ENCODE results near the gene NOXO1. TPM values are rescaled to one million over a fixed set of nuclear protein-coding genes. Genes with fewer than 3 reads are reported as not detected.
A peak's percentile ranks its signal among the peaks of the same experiment; 100 is the strongest.

The NOXO1 gene
- total RNA-seq, 4 donors from 2014 or later, result not detected

GRCh38 chr16:1973461-1974156 is 7.7 kb downstream of the NOXO1 start:
- intact Hi-C loops (cut with DNase I), result no loop called here
- 85 to 93% methylated on average over 6 to 13 of the region's 16 CpGs for WGBS, 2 donors
- TF ChIP-seq CTCF (IDR thresholded peaks at IDR 0.05) (no peak), POLR2A (IDR thresholded peaks at IDR 0.05) (no peak)
- Histone ChIP-seq H3K36me3 (peaks cover 43 to 47% of the 10 kb centered on the region in 2 donors), H3K27ac (no peak overlapping the region), H3K27me3 (peaks cover 5% of the 10 kb centered on the region), H3K9me3 (no peaks in the 10 kb centered on the region), H3K4me1 (peaks cover 12 to 20% of the 10 kb centered on the region in 2 donors), H3K4me3 (replicated peaks in 1 of 3) (no peak overlapping the region)
- no peak for DNase-seq

GRCh38 chr16:1972490-1972877 is 8.8 kb downstream of the NOXO1 start:
- Histone ChIP-seq H3K4me3 (replicated peaks in 1 of 3) (peak overlapping the region; percentile 75 to 98 (median 95)), H3K36me3 (peaks cover 32 to 36% of the 10 kb centered on the region in 2 donors), H3K27ac (peak overlapping the region in 1 of 3 donors; percentile 59), H3K4me1 (peaks cover 12 to 20% of the 10 kb centered on the region in 2 donors), H3K27me3 (no peaks in the 10 kb centered on the region), H3K9me3 (no peaks in the 10 kb centered on the region)
- TF ChIP-seq POLR2A (IDR thresholded peaks at IDR 0.05), result no peak
- TF ChIP-seq CTCF (IDR thresholded peaks at IDR 0.05), result no peak
- 0 to 7% methylated on average over 21 to 22 of the region's 22 CpGs for WGBS, 2 donors
- intact Hi-C loops (cut with DNase I), result no loop called here
- no peak for DNase-seq

- no peaks in the 10 kb centered on the region for H3K27me3 ChIP-seq
- peaks cover 26 to 30% of the 10 kb centered on the region in 2 donors for H3K36me3 ChIP-seq
- peak within 1 kb of the TSS; percentile 37 to 84 (median 72) for H3K27ac ChIP-seq
- no peaks in the 10 kb centered on the region for H3K9me3 ChIP-seq
- intact Hi-C loops (cut with DNase I), result no loop called here
- TF ChIP-seq POLR2A (IDR thresholded peaks at IDR 0.05) (peak; percentile 53 to 90), CTCF (IDR thresholded peaks at IDR 0.05) (peak in 1 of 6 experiments; percentile 29)
- DNase-seq, result peak; percentile 92 to 93
- peak within 1 kb of the TSS; percentile 75 to 98 (median 95) for H3K4me3 ChIP-seq (replicated peaks in 1 of 3)
- 1 to 2% methylated on average over 10 to 63 of the region's 78 CpGs for WGBS, 2 donors
- H3K4me1 ChIP-seq, result peaks cover 12 to 20% of the 10 kb centered on the region in 2 donors
Observed at GRCh38 chr16:1971796-1972489, 9.3 kb downstream of the NOXO1 start, which contains the start of gene TBL3. Gene TBL3, plus strand, starts transcription at chr16:1972053. Its CDS starts 112 bp downstream, at chr16:1972165.

GRCh38 chr16:1968146-1968953 is 12.9 kb downstream of the NOXO1 start:
- DNase-seq, result no peak
- Histone ChIP-seq H3K9me3 (no peaks in the 10 kb centered on the region), H3K27me3 (no peaks in the 10 kb centered on the region), H3K36me3 (no peaks in the 10 kb centered on the region), H3K27ac (no peak overlapping the region), H3K4me3 (replicated peaks in 1 of 3) (no peak overlapping the region), H3K4me1 (peaks cover 28 to 34% of the 10 kb centered on the region in 2 donors)
- intact Hi-C loops (cut with DNase I), result no loop called here
- 84 to 89% methylated on average over 13 to 36 of the region's 41 CpGs for WGBS, 2 donors
- TF ChIP-seq POLR2A (IDR thresholded peaks at IDR 0.05) (no peak), CTCF (IDR thresholded peaks at IDR 0.05) (no peak)

Measured in thyroid gland (tissue), 4 donors.